GM13976 (cell line): ENCODE data around the gene TMEM244.
"Not testable (repeated sequence)": the region's sequence is repeated elsewhere in the genome, so short reads cannot be mapped to it uniquely, and the experiment has no call there.

Source experiments
- DNase-seq: peaks from one replicate; pipeline ENCODE4 v3.0.0; 2012; ENCODE audit warnings: low spot score
- in situ Hi-C: fragments of 300-500 bp; cut with MboI; formaldehyde crosslinking; loops from one replicate; pipeline ENCODE4 v1.12.0; 2022; ENCODE audit warnings: low sequenced_read_pairs, mixed read lengths, inconsistent platforms; ENCODE audit not compliant: unreplicated experiment
- TF ChIP-seq, protein P1 (sequence below): IDR thresholded peaks from 2 replicates; pipeline ENCODE4 v1.5.1; 2012; ENCODE audit warnings: borderline replicate concordance, mild to moderate bottlenecking; ENCODE audit not compliant: insufficient read depth; ENCODE audit errors: extremely low read depth, missing control alignments, control extremely low read depth

Gene TMEM244

DNA sequence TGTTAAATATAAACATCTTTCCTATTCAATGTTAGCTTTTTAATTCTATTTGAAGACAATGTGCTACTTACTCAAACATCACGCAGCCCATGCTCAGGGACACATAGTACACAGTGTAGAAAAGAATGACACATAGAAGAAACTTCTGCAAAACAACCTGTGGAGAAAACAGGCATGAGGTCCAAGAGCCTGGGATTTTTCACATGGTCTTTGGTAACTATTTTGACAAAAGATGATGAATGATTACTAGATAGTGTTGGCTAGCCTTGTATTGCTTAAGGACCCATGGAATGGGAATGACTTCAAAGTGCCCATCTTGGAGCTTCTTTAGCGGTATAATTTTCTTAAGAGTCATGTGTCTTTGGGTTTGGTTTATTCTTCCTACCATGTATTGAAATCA lies 15.4 kb downstream of the TMEM244 start:
- in situ Hi-C loops: no loop called here
- no peak for DNase-seq
- TF ChIP-seq, protein P1, sequence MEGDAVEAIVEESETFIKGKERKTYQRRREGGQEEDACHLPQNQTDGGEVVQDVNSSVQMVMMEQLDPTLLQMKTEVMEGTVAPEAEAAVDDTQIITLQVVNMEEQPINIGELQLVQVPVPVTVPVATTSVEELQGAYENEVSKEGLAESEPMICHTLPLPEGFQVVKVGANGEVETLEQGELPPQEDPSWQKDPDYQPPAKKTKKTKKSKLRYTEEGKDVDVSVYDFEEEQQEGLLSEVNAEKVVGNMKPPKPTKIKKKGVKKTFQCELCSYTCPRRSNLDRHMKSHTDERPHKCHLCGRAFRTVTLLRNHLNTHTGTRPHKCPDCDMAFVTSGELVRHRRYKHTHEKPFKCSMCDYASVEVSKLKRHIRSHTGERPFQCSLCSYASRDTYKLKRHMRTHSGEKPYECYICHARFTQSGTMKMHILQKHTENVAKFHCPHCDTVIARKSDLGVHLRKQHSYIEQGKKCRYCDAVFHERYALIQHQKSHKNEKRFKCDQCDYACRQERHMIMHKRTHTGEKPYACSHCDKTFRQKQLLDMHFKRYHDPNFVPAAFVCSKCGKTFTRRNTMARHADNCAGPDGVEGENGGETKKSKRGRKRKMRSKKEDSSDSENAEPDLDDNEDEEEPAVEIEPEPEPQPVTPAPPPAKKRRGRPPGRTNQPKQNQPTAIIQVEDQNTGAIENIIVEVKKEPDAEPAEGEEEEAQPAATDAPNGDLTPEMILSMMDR: no peak

DNA sequence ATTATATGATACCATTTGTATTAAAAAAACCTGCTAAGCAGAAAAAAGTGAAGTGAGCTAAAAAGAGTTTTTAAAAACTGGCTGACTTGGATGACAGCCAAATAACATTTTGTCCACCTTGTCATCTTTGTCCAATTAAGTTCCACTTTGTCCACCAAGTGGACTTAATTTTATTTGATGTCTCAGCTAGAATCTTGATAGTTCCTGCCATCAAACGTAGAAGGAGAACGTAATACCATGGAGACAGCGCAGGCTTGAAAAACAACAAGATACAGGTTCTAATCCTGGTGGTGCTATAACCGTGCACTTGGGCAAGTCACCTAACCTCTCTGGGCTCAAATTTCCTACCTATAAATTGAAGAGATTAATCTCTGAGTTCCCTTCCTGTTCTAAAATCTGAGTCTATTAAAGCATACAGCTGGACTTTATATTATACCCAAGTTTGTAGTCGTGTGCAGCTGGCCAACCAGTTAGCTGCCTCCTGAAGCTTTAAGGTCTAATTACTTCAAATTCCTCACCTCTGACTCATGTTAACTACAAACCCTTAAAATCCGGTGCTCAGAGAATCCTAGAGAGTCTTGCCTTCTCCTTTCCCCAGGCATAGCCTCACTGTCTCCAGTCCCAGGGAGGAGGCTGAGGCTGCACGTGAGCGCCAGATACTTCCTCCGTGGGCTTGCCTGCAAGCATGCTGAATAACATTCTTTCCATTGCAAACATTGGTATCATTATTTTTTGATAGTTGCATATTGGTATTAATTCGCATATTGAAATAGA lies 16.8 kb downstream of the TMEM244 start:
- TF ChIP-seq, protein P1: no peak
- in situ Hi-C loops: no loop called here
- DNase-seq: no peak

DNA sequence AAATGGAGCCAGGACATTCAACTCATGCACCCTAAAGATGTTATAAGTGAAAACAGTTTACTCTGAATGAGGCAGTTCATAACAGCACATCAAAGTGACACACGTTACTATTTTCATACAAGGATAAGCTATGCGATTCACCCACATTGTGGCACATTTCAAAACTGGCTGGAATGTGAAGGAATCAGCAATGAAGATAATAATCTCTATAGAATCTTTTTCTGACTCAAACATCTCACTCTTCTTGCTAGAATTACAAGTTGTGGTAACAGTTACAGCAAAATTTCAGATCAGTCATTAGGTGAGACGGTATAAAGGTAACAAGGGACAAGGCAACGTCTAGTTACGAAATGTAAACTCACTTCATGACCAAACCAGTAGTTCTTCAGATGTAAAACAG lies 17.5 kb downstream of the TMEM244 start:
- in situ Hi-C loops: no loop called here
- DNase-seq: no peak
- TF ChIP-seq, protein P1: no peak

DNA sequence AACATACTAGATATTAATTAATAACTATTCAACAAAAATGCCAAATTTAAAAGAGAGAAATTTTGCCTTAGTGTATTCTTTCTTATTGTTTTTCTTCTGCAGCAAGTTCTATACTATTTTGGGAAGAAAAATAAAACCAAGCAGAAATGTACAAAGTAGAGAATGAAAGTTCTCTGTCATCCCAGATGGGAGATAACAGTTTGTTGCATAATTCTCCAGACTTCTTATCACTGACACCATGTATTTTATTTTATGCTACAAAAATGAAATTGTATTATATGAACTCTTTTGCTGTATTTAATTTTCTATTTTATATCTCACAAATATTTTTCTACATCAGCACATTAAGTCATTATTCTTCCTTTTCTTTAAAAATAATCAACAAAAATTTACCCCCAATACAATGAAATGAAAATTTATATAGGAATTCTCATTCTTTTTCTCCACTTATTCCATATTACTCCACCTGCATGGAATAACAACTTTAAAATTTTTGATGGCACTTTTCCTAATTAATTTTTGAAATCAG lies 18.2 kb downstream of the TMEM244 start:
- no peak for DNase-seq
- in situ Hi-C loops: no loop called here

DNA sequence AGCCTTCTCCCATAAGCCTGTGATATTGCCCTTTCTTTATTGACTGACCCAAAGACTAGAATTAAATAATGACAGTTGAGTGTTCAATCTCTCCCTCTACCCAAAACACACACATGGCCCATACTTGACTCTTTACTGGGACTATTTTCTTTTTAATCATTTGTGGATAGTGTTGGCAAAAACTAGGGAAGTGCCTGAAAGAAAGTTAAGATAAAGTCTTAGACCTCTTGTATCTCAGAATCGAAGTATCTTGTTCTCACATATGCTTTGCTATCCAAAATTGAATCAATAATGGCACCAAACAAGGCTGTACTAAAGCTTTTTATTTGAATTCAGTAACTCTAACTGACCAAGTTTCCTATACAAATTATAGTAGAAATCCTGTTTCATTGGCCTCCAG lies 19.0 kb downstream of the TMEM244 start:
- TF ChIP-seq, protein P1: no peak
- DNase-seq: no peak
- in situ Hi-C loops: no loop called here

More for the DNA sequence above, 18.2 kb downstream of the TMEM244 start:
- TF ChIP-seq, protein P1: no peak

DNA sequence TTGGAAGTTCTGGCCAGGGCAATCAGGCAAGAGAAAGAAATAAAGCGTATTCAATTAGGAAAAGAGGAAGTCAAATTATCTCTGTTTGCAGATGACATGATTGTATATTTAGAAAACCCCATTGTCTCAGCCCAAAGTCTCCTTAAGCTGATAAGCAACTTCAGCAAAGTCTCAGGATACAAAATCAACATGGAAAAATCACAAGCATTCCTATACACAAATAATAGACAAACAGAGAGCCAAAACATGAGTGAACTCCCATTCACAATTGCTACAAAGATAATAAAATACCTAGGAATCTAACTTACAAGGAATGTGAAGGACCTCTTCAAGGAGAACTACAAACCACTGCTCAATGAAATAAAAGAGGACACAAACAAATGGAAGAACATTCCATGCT lies 21.6 kb downstream of the TMEM244 start:
- in situ Hi-C loops: not testable (repeated sequence)

DNA sequence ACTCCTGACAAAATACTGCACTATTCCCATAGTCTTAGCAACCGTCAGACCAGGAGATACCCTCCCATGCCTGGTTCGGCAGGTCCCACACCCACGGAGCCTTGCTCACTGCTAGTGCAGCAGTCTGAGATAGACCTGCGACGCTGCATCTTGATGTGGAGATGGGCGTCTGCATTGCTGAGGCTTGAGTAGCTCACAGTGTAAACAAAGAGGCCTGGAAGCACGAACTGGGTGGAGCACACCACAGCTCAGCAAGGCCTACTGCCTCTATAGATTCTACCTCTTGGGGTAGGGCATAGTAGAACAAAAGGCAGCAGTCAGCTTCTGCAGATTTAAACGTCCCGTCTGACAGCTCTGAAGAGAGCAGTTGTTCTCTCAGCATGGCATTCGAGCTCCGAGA lies 25.4 kb downstream of the TMEM244 start:
- TF ChIP-seq, protein P1: no peak
- in situ Hi-C loops: no loop called here
- no peak for DNase-seq

More for the DNA sequence above, 21.6 kb downstream of the TMEM244 start:
- DNase-seq: not testable (repeated sequence)
